Hepatocyte (in vitro differentiated cells): ENCODE results near the gene TRNP1. TPM values are rescaled to one million over a fixed set of nuclear protein-coding genes. Genes with fewer than 3 reads are reported as not detected.

Experiments used
- DNase-seq: peaks from one replicate; pipeline ENCODE4 v3.0.0-alpha.2; 2016; ENCODE audit warnings: low spot score
- H2AFZ ChIP-seq: fragments of 200-600 bp; sonication (generic); 2 replicates; pipeline ENCODE4 v1.6.0; 2016; ENCODE audit warnings: antibody characterized with exemption, mild to moderate bottlenecking
- H3K27ac ChIP-seq: fragments of 200-600 bp; sonication (generic); 2 replicates; pipeline ENCODE4 v1.5.1; 2016; ENCODE audit warnings: mild to moderate bottlenecking
- H3K27me3 ChIP-seq: fragments of 200-600 bp; sonication (generic); 2 replicates; pipeline ENCODE4 v1.6.1; 2016
- H3K36me3 ChIP-seq: fragments of 200-600 bp; sonication (generic); replicated peaks from 2 replicates; pipeline ENCODE4 v1.5.1; 2016; ENCODE audit warnings: low read depth; ENCODE audit not compliant: insufficient read depth
- H3K4me1 ChIP-seq: fragments of 200-600 bp; sonication (generic); 2 replicates; pipeline ENCODE4 v1.5.1; 2016; ENCODE audit warnings: mild to moderate bottlenecking, moderate library complexity; ENCODE audit not compliant: insufficient read depth
- H3K4me2 ChIP-seq: fragments of 200-600 bp; sonication (generic); 2 replicates; pipeline ENCODE4 v1.6.0; 2016
- H3K4me3 ChIP-seq: fragments of 200-600 bp; sonication (generic); 2 replicates; pipeline ENCODE4 v1.5.1; 2016; ENCODE audit warnings: mild to moderate bottlenecking
- H3K79me2 ChIP-seq: fragments of 200-600 bp; sonication (generic); 2 replicates; pipeline ENCODE4 v1.6.0; 2017; ENCODE audit warnings: mild to moderate bottlenecking
- H3K9me2 ChIP-seq: fragments of 200-600 bp; sonication (generic); replicated peaks from 2 replicates; pipeline ENCODE4 v1.6.0; 2017; ENCODE audit warnings: mild to moderate bottlenecking; ENCODE audit not compliant: insufficient read depth
- H3K9me3 ChIP-seq: fragments of 200-600 bp; sonication (generic); 2 replicates; pipeline ENCODE4 v1.5.1; 2016; ENCODE audit warnings: low read depth, mild to moderate bottlenecking
- H4K20me1 ChIP-seq: fragments of 200-600 bp; sonication (generic); 2 replicates; pipeline ENCODE4 v1.6.0; 2016; ENCODE audit warnings: mild to moderate bottlenecking; ENCODE audit not compliant: insufficient read depth, poor library complexity, severe bottlenecking
- CTCF ChIP-seq: fragments of 200-600 bp; sonication (generic); IDR thresholded peaks from 2 replicates; pipeline ENCODE4 v1.5.1; 2016; ENCODE audit warnings: antibody characterized with exemption, mild to moderate bottlenecking; ENCODE audit not compliant: poor library complexity
- EZH2 ChIP-seq: fragments of 200-600 bp; sonication (generic); IDR thresholded peaks from 2 replicates; pipeline ENCODE4 v1.6.1; 2016; ENCODE audit warnings: antibody characterized with exemption, mild to moderate bottlenecking, borderline replicate concordance
- EZH2phosphoT487 ChIP-seq: fragments of 200-600 bp; sonication (generic); IDR thresholded peaks from one replicate; pipeline ENCODE4 v1.6.1; 2018; ENCODE audit warnings: antibody characterized with exemption, mild to moderate bottlenecking, low read depth, moderate library complexity; ENCODE audit not compliant: unreplicated experiment, severe bottlenecking
- WGBS: methylation state at CpG from one replicate; pipeline ENCODE4 v1.1.6; 2016; ENCODE audit warnings: low lambda C conversion rate; ENCODE audit errors: missing lambda C conversion rate; 5-methylcytosine and 5-hydroxymethylcytosine counted together
- polyA plus RNA-seq: library from polyadenylated mRNA; unstranded; fragments of >200 nt; fragmentation: Nextera tagmentation; extraction: Ambion mirVana; gene quantifications from 2 replicates; pipeline ENCODE4 v1.2.1, GENCODE V29; 2016
- total RNA-seq: library from RNA; depleted of rRNA; stranded (reverse); fragments of >200 nt; gene quantifications from 2 replicates; pipeline ENCODE4 v1.2.3, GENCODE V29; 2014

The TRNP1 gene
- total and polyA plus RNA-seq, 2 experiments from 2014 or later, result 67.4 to 137 TPM

DNA sequence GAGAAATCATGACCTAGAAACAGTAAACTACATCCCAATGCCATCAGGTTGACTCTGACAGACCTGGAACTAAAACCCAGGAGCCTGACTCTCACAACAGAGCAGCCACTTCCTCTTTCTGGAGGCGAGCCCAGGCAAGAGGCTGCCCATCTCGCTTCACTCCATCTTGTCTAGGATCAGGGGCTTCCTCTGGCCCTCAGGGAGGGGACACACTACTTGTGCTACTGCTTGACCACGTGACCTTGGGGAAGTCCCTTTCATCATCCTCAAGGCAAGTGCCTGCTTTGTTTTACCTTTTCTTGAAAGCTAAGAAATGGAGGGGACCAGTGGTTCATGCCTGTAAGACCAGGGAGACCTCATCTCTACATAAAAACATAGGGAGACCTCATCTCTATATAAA is 21.8 kb downstream of the TRNP1 start:
- 60% methylated on average over 3 of the region's 3 CpGs for WGBS
- Histone ChIP-seq H3K27me3 (no peaks in the 10 kb centered on the region), H3K4me2 (no peak overlapping the region), H3K27ac (no peak overlapping the region), H3K36me3 (no peaks in the 10 kb centered on the region), H4K20me1 (no peaks in the 10 kb centered on the region), H3K79me2 (peaks cover 13% of the 10 kb centered on the region), H3K4me3 (no peak overlapping the region), H3K9me2 (no peaks in the 10 kb centered on the region), H3K9me3 (no peaks in the 10 kb centered on the region), H2AFZ (no peak overlapping the region), H3K4me1 (peaks cover 5% of the 10 kb centered on the region)
- TF ChIP-seq EZH2 (no peak), EZH2phosphoT487 (no peak), CTCF (no peak)
- no peak for DNase-seq

- Histone ChIP-seq H3K79me2 (peaks cover 8% of the 10 kb centered on the region), H3K9me3 (no peaks in the 10 kb centered on the region), H3K27me3 (no peaks in the 10 kb centered on the region), H4K20me1 (no peaks in the 10 kb centered on the region), H3K4me1 (peaks cover 4% of the 10 kb centered on the region), H2AFZ (no peak overlapping the region), H3K36me3 (no peaks in the 10 kb centered on the region), H3K9me2 (no peaks in the 10 kb centered on the region), H3K4me3 (no peak overlapping the region), H3K27ac (no peak overlapping the region), H3K4me2 (no peak overlapping the region)
- no peak for DNase-seq
- TF ChIP-seq EZH2phosphoT487 (no peak), EZH2 (no peak), CTCF (no peak)
- WGBS, result 100% methylated on average over 1 of the region's 1 CpG
These were observed 22.9 kb downstream of the TRNP1 start for GRCh38 chr1:27016376-27016775.

- H3K27me3 ChIP-seq, result no peaks in the 10 kb centered on the region
These were observed 23.7 kb downstream of the TRNP1 start for GRCh38 chr1:27017207-27017606.

More at GRCh38 chr1:27017207-27017606, 23.7 kb downstream of the TRNP1 start:
- H3K36me3 ChIP-seq, result no peaks in the 10 kb centered on the region
- no peaks in the 10 kb centered on the region for H4K20me1 ChIP-seq
- H3K79me2 ChIP-seq, result no peaks in the 10 kb centered on the region
- WGBS, result 98% methylated on average over 4 of the region's 4 CpGs
- H3K9me2 ChIP-seq, result no peaks in the 10 kb centered on the region
- no peak overlapping the region for H3K4me3 ChIP-seq
- no peak overlapping the region for H3K4me2 ChIP-seq
- no peaks in the 10 kb centered on the region for H3K9me3 ChIP-seq
- no peak for DNase-seq
- no peak overlapping the region for H3K27ac ChIP-seq
- TF ChIP-seq CTCF (no peak), EZH2 (no peak), EZH2phosphoT487 (no peak)
- H2AFZ ChIP-seq, result no peak overlapping the region
- H3K4me1 ChIP-seq, result peaks cover 6% of the 10 kb centered on the region
